NCI-H2107 treated with DMSO at 0.1 percent for 48 hours (cell line): ENCODE results near the gene RC3H1.
"Not testable (repeated sequence)": the region's sequence is repeated elsewhere in the genome, so short reads cannot be mapped to it uniquely, and the experiment has no call there.

Experiments used
- DNase-seq: peaks from one replicate; lab custom pipeline; 2025; ENCODE audit not compliant: unreplicated experiment; lab: John Stamatoyannopoulos, UW

RC3H1 gene

GRCh38 chr1:174031099-174031498, 8.9 kb upstream of the RC3H1 start:
- no peak for DNase-seq

- DNase-seq, result no peak
Observed at GRCh38 chr1:174028495-174028894, 6.3 kb upstream of the RC3H1 start.

- no peak for DNase-seq
Observed at GRCh38 chr1:174023440-174023839, 1.3 kb upstream of the RC3H1 start.

- no peak for DNase-seq
Observed at GRCh38 chr1:174022976-174023277, 770 bp upstream of the RC3H1 start.

- no peak for DNase-seq
Observed at GRCh38 chr1:174021591-174022079, 522 bp downstream of the RC3H1 start.

GRCh38 chr1:174018565-174018964, 3.6 kb downstream of the RC3H1 start:
- DNase-seq, result no peak

- DNase-seq, result no peak
Observed at GRCh38 chr1:174017231-174017970, 4.8 kb downstream of the RC3H1 start.

- no peak for DNase-seq
Observed at GRCh38 chr1:174013864-174014418, 8.2 kb downstream of the RC3H1 start.

- DNase-seq, result no peak
Observed at GRCh38 chr1:174008979-174009378, 13.2 kb downstream of the RC3H1 start.

GRCh38 chr1:174008269-174008668, 13.9 kb downstream of the RC3H1 start:
- no peak for DNase-seq

GRCh38 chr1:174007851-174008250, 14.3 kb downstream of the RC3H1 start:
- no peak for DNase-seq

GRCh38 chr1:174005032-174005431, 17.1 kb downstream of the RC3H1 start:
- peak; percentile 94 for DNase-seq

- no peak for DNase-seq
Observed at GRCh38 chr1:174003867-174004266, 18.3 kb downstream of the RC3H1 start.

GRCh38 chr1:174001573-174001972, 20.6 kb downstream of the RC3H1 start:
- no peak for DNase-seq

GRCh38 chr1:174000371-174000770, 21.8 kb downstream of the RC3H1 start:
- no peak for DNase-seq

- no peak for DNase-seq
Observed at GRCh38 chr1:173997791-173998190, 24.4 kb downstream of the RC3H1 start.

- no peak for DNase-seq
Observed at GRCh38 chr1:173996995-173997394, 25.2 kb downstream of the RC3H1 start.

- no peak for DNase-seq
Observed at GRCh38 chr1:173995475-173995874, 26.7 kb downstream of the RC3H1 start.

- not testable (repeated sequence) for DNase-seq
Observed at GRCh38 chr1:173993948-173994347, 28.2 kb downstream of the RC3H1 start.

GRCh38 chr1:173988068-173988467, 34.1 kb downstream of the RC3H1 start:
- DNase-seq, result no peak

- no peak for DNase-seq
Observed at GRCh38 chr1:173986951-173987350, 35.2 kb downstream of the RC3H1 start.

GRCh38 chr1:173970252-173970651, 51.9 kb downstream of the RC3H1 start:
- DNase-seq, result no peak

GRCh38 chr1:173965896-173966295, 56.3 kb downstream of the RC3H1 start:
- not testable (repeated sequence) for DNase-seq
